ENCODE measurements around the gene NBL1. TPM values are rescaled to one million over a fixed set of nuclear protein-coding genes. Genes with fewer than 3 reads are reported as not detected.

The NBL1 gene
- total RNA-seq, 6 experiments from 2014 or later = 89.6 to 182 (median 104) TPM

GRCh38 chr1:19682257-19682656, 38.1 kb downstream of the NBL1 start:
- Mint-ChIP-seq H3K9me3 (peaks cover under 1% of the 10 kb centered on the region; the same call in 1 of the 2 replicates), H3K27me3 (ENCODE audit: insufficient read depth) (peaks cover 9% of the 10 kb centered on the region), H3K4me1 (ENCODE audit: low read depth) (peaks cover 10% of the 10 kb centered on the region), H3K27ac (no peak overlapping the region; the same call in 1 of the 2 replicates), H3K4me3 (no peak overlapping the region), H3K36me3 (ENCODE audit: low read depth) (peaks cover 3% of the 10 kb centered on the region)
- TF ChIP-seq, protein P1, sequence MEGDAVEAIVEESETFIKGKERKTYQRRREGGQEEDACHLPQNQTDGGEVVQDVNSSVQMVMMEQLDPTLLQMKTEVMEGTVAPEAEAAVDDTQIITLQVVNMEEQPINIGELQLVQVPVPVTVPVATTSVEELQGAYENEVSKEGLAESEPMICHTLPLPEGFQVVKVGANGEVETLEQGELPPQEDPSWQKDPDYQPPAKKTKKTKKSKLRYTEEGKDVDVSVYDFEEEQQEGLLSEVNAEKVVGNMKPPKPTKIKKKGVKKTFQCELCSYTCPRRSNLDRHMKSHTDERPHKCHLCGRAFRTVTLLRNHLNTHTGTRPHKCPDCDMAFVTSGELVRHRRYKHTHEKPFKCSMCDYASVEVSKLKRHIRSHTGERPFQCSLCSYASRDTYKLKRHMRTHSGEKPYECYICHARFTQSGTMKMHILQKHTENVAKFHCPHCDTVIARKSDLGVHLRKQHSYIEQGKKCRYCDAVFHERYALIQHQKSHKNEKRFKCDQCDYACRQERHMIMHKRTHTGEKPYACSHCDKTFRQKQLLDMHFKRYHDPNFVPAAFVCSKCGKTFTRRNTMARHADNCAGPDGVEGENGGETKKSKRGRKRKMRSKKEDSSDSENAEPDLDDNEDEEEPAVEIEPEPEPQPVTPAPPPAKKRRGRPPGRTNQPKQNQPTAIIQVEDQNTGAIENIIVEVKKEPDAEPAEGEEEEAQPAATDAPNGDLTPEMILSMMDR (IDR thresholded peaks at IDR 0.05) = no peak
- peak; percentile 86 for DNase-seq

DNA sequence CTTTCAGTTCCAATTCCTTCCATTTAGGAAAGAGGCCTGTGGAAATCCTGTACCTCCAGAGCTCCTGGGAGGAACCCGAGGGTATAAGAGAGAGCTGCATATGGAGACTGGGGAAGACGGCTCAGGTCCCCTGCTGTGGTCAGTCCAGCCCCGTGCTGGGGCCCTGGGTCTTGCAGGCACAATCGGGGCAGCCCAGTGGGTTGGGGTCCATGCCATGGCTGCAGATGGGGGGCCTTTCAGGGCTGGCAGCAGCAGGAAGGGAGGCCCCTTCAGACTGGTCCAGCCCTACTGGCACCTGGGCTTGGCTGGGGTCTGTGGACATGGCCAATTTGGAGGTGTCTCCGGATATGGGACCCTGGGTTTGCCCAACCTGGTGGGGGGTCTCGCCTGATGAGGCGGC, 38.8 kb downstream of the NBL1 start:
- Mint-ChIP-seq H3K36me3 (ENCODE audit: low read depth) (peaks cover 7% of the 10 kb centered on the region), H3K9me3 (peaks cover 4% of the 10 kb centered on the region; the same call in 1 of the 2 replicates), H3K27me3 (ENCODE audit: insufficient read depth) (peaks cover 6% of the 10 kb centered on the region), H3K4me3 (no peak overlapping the region), H3K4me1 (ENCODE audit: low read depth) (peaks cover 10% of the 10 kb centered on the region), H3K27ac (no peak overlapping the region)
- TF ChIP-seq, protein P1 (IDR thresholded peaks at IDR 0.05) = no peak
- DNase-seq = no peak

GRCh38 chr1:19683351-19683750, 39.2 kb downstream of the NBL1 start:
- peaks cover 11% of the 10 kb centered on the region for H3K36me3 Mint-ChIP-seq (ENCODE audit: low read depth)
- H3K27me3 Mint-ChIP-seq (ENCODE audit: insufficient read depth) = peaks cover 3% of the 10 kb centered on the region; the same call in 1 of the 2 replicates
- TF ChIP-seq, protein P1 (IDR thresholded peaks at IDR 0.05) = no peak
- no peak for DNase-seq
- H3K4me1 Mint-ChIP-seq (ENCODE audit: low read depth) = peaks cover 10% of the 10 kb centered on the region
- no peak overlapping the region for H3K4me3 Mint-ChIP-seq
- no peak overlapping the region for H3K27ac Mint-ChIP-seq
- H3K9me3 Mint-ChIP-seq = peaks cover 4% of the 10 kb centered on the region; the same call in 1 of the 2 replicates

DNA sequence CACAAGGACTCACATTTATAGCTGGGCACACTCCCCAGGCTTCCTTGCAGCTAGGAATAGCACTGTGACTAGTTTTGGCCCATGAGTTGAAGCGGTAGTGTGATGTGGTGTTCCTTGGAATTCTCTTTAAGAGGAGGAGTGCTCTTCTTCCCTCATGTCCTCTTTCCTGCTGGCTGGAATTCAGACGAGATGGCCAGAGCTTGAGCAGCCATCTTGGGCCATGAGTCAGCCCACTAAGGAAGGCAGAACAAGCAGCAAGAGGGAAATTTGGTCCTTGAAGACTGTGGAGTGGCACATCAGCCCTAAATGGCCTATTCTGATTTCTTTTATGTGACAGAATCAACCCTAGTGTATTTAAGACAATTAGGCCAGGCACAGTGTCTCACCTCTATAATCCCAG, 40.6 kb downstream of the NBL1 start:
- H3K4me3 Mint-ChIP-seq = no peak overlapping the region
- DNase-seq = no peak
- H3K36me3 Mint-ChIP-seq (ENCODE audit: low read depth) = peaks cover 13% of the 10 kb centered on the region
- TF ChIP-seq, protein P1 (IDR thresholded peaks at IDR 0.05) = no peak
- peaks cover 10% of the 10 kb centered on the region for H3K4me1 Mint-ChIP-seq (ENCODE audit: low read depth)
- H3K9me3 Mint-ChIP-seq = peaks cover 4% of the 10 kb centered on the region; the same call in 1 of the 2 replicates
- H3K27me3 Mint-ChIP-seq (ENCODE audit: insufficient read depth) = peaks cover 3% of the 10 kb centered on the region; the same call in 1 of the 2 replicates
- H3K27ac Mint-ChIP-seq = no peak overlapping the region

- peaks cover 22% of the 10 kb centered on the region for H3K36me3 Mint-ChIP-seq (ENCODE audit: low read depth)
- TF ChIP-seq, protein P1 (IDR thresholded peaks at IDR 0.05) = no peak
- no peak for DNase-seq
- no peak overlapping the region for H3K27ac Mint-ChIP-seq
- H3K4me1 Mint-ChIP-seq (ENCODE audit: low read depth) = peaks cover 10% of the 10 kb centered on the region
- H3K9me3 Mint-ChIP-seq = peaks cover 4% of the 10 kb centered on the region; the same call in 1 of the 2 replicates
- peaks cover 3% of the 10 kb centered on the region; the same call in 1 of the 2 replicates for H3K27me3 Mint-ChIP-seq (ENCODE audit: insufficient read depth)
- H3K4me3 Mint-ChIP-seq = no peak overlapping the region
These were observed 41.9 kb downstream of the NBL1 start for GRCh38 chr1:19685994-19686393.
